Endothelial cell (in vitro differentiated cells): ENCODE data around the gene GPD1L. TPM values are rescaled to one million over a fixed set of nuclear protein-coding genes. Genes with fewer than 3 reads are reported as not detected.
A peak's percentile ranks its signal among the peaks of the same experiment; 100 is the strongest.

Source experiments
- DNase-seq: peaks from one replicate; pipeline ENCODE4 v3.0.0; 2021; ENCODE audit warnings: low spot score
- H3K27ac Mint-ChIP-seq: one replicate; pipeline ENCODE4 v1.8.0; 2021; ENCODE audit warnings: mixed read lengths, inconsistent platforms; ENCODE audit not compliant: unreplicated experiment
- H3K27me3 Mint-ChIP-seq: one replicate; pipeline ENCODE4 v1.8.0; 2021; ENCODE audit warnings: mild to moderate bottlenecking, moderate library complexity, mixed read lengths, inconsistent platforms; ENCODE audit not compliant: unreplicated experiment
- H3K36me3 Mint-ChIP-seq: one replicate; pipeline ENCODE4 v1.8.0; 2021; ENCODE audit warnings: mild to moderate bottlenecking, low read depth, mixed read lengths, inconsistent platforms; ENCODE audit not compliant: unreplicated experiment
- H3K4me1 Mint-ChIP-seq: one replicate; pipeline ENCODE4 v1.8.0; 2021; ENCODE audit warnings: mild to moderate bottlenecking, mixed read lengths, inconsistent platforms; ENCODE audit not compliant: unreplicated experiment
- H3K4me3 Mint-ChIP-seq: one replicate; pipeline ENCODE4 v1.8.0; 2021; ENCODE audit warnings: mild to moderate bottlenecking, mixed read lengths, inconsistent platforms; ENCODE audit not compliant: unreplicated experiment
- H3K9me3 Mint-ChIP-seq: one replicate; pipeline ENCODE4 v1.8.0; 2021; ENCODE audit warnings: mixed read lengths, inconsistent platforms; ENCODE audit not compliant: unreplicated experiment
- total RNA-seq: library from RNA; stranded (reverse); fragmentation: NEBNext Ultra II Directional; extraction: Animal tissue kit (Norgen Biotek cat#: 25700); gene quantifications from one replicate; pipeline ENCODE4 v1.2.1, GENCODE V29; 2021; ENCODE audit not compliant: unreplicated experiment
- TF ChIP-seq, protein P1 (sequence below): fragments of 200-600 bp; sonication (generic); IDR thresholded peaks from one replicate; pipeline ENCODE4 v1.5.0; 2021; ENCODE audit warnings: antibody characterized with exemption; ENCODE audit not compliant: unreplicated experiment

Gene GPD1L
- total RNA-seq, 1 donor from 2014 or later, result 2.5 TPM

DNA sequence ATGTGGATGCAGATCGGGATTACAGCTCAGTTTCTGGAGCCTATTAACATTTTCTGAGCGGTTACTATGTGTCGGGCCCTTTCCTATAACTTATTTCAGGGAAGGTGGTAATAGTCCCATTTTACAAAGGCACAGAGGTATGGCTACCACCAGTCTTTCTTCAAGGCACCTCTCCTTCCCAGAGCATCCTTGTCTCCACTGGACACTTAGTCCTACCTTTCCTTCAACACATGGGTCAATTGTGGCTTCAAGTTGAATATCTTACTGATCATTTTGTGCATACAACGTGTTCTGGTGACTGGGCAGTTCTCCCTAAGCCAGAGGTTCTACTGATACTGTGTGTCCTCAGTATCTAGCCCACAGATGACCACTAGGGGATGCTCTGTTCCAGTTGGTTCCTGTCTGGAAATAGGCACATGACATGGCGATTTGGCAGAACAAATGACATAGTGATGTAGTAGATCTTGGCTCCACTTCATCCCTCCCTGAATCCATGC is 71.3 kb downstream of the GPD1L start:
- no peak overlapping the region for H3K4me3 Mint-ChIP-seq
- H3K27me3 Mint-ChIP-seq, result no peaks in the 10 kb centered on the region
- H3K36me3 Mint-ChIP-seq, result no peaks in the 10 kb centered on the region
- H3K27ac Mint-ChIP-seq, result peak overlapping the region; percentile 13
- no peaks in the 10 kb centered on the region for H3K9me3 Mint-ChIP-seq
- DNase-seq, result peak; percentile 76
- peaks cover 24% of the 10 kb centered on the region for H3K4me1 Mint-ChIP-seq
- TF ChIP-seq, protein P1, sequence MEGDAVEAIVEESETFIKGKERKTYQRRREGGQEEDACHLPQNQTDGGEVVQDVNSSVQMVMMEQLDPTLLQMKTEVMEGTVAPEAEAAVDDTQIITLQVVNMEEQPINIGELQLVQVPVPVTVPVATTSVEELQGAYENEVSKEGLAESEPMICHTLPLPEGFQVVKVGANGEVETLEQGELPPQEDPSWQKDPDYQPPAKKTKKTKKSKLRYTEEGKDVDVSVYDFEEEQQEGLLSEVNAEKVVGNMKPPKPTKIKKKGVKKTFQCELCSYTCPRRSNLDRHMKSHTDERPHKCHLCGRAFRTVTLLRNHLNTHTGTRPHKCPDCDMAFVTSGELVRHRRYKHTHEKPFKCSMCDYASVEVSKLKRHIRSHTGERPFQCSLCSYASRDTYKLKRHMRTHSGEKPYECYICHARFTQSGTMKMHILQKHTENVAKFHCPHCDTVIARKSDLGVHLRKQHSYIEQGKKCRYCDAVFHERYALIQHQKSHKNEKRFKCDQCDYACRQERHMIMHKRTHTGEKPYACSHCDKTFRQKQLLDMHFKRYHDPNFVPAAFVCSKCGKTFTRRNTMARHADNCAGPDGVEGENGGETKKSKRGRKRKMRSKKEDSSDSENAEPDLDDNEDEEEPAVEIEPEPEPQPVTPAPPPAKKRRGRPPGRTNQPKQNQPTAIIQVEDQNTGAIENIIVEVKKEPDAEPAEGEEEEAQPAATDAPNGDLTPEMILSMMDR, result peak; percentile 44

DNA sequence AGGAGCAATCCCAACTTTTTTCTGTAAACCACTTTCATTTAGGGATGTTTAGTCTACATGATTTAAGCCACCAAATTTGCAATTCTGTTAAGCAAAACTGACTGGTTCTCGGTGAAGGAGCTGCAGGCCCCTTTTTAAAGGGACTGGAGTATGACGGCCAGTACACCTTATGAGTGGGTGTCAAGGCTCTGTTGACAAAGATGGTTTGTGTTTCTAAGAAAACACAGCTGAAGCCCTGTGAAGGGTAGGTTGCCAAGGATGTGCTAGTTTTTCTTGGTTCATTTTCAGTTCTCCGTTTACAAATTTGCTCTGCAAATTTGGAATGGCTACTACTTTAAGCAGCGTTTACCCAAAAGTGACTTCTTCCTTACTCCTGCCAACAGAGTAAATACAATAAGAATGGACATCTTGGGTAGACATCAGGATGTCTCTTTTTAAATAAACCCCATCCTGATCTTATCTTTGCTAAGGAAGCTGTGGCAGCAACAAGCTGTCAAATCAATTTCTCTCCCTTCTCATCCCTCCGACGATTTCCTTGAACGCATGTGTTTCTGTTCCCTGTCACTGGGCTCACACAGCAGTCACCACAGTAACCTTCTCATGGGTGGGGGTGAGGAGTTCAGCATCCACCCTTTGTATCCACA is 73.8 kb downstream of the GPD1L start:
- Mint-ChIP-seq H3K27ac (no peak overlapping the region), H3K4me1 (peaks cover 24% of the 10 kb centered on the region), H3K9me3 (no peaks in the 10 kb centered on the region), H3K27me3 (no peaks in the 10 kb centered on the region), H3K4me3 (no peak overlapping the region), H3K36me3 (no peaks in the 10 kb centered on the region)
- TF ChIP-seq, protein P1, result no peak
- DNase-seq, result no peak

DNA sequence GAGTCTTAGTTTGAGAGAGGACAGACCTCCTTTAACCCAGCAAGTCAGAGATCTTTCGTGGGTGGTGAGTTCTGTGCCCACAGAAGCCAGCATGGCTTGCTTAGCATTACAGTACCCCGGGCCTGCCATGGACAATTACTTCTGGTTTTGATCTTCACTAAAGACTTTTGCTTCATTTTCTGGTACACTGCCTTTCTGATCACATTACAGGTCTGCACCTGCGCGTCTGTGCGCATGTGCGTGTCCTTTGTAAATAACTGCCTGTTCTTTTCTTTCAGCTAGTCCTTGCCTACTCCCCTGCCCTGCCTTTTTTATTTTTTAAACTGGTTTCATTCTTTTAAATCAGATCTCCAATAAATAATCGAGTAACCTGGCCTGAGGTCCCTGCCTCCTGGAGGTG is 74.9 kb downstream of the GPD1L start:
- H3K36me3 Mint-ChIP-seq, result no peaks in the 10 kb centered on the region
- peaks cover 23% of the 10 kb centered on the region for H3K4me1 Mint-ChIP-seq
- no peaks in the 10 kb centered on the region for H3K9me3 Mint-ChIP-seq
- H3K27ac Mint-ChIP-seq, result no peak overlapping the region
- no peaks in the 10 kb centered on the region for H3K27me3 Mint-ChIP-seq
- TF ChIP-seq, protein P1, result no peak
- H3K4me3 Mint-ChIP-seq, result no peak overlapping the region
- DNase-seq, result no peak

DNA sequence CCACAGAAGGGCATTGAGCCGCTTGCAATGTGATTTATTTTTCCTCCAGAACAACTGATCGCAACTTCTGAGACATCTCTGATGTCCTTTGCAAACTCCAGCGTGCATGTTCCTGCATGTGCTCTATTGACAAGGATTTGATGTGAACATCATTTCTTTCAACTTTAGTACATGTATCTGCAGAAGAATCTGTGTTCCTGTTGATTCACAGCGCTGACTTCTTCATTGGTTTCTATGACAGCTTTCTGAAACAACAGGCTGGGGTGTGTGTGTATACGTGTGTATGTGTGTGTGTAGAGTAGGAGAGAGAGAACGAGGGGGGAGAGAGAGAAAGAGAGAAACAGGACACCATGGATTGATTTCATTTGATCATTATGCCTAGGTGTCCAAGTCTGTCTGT is 75.4 kb downstream of the GPD1L start:
- peaks cover 21% of the 10 kb centered on the region for H3K4me1 Mint-ChIP-seq
- no peak overlapping the region for H3K4me3 Mint-ChIP-seq

DNA sequence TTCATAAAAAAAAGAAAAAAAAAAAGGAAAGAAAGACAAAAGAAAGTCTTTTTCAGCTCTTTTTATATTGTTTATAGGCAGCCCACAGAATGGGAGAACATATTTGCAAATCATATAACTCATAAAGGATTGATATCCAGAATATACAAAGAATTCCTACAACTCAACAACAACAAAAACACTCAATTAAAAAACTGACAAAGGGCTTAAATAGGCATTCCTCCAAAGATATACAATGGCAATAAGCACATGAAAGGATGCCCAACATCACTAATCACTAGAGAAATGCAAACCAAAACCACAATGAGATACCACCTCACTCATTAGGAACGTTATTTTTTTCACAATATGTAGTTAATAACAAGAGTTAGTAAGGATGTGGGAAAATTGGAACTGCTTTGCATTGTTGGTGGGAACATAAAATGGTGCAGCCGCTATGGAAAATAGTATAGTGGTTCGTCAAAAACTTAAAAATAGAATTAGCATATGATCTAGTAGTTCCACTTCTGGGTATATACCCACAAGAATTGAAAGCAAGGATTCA is 77.8 kb downstream of the GPD1L start:
- TF ChIP-seq, protein P1, result no peak
- Mint-ChIP-seq H3K4me1 (peaks cover 9% of the 10 kb centered on the region), H3K27ac (no peak overlapping the region), H3K36me3 (no peaks in the 10 kb centered on the region), H3K4me3 (no peak overlapping the region), H3K9me3 (no peaks in the 10 kb centered on the region), H3K27me3 (no peaks in the 10 kb centered on the region)
- no peak for DNase-seq

More for the DNA sequence above, 75.4 kb downstream of the GPD1L start:
- Mint-ChIP-seq H3K27ac (no peak overlapping the region), H3K36me3 (no peaks in the 10 kb centered on the region), H3K27me3 (no peaks in the 10 kb centered on the region), H3K9me3 (no peaks in the 10 kb centered on the region)
- TF ChIP-seq, protein P1, result no peak
- no peak for DNase-seq
